Bone marrow (tissue), 2 donors: ENCODE data around the gene WDR7.

ENCODE experiments used
- DNase-seq, 2 donors: peaks; one replicate each; lab custom pipeline; 2025; lab: John Stamatoyannopoulos, UW

Gene WDR7

GRCh38 chr18:56890632-56891031, 239.5 kb downstream of the WDR7 start:
- DNase-seq, result no peak

DNA sequence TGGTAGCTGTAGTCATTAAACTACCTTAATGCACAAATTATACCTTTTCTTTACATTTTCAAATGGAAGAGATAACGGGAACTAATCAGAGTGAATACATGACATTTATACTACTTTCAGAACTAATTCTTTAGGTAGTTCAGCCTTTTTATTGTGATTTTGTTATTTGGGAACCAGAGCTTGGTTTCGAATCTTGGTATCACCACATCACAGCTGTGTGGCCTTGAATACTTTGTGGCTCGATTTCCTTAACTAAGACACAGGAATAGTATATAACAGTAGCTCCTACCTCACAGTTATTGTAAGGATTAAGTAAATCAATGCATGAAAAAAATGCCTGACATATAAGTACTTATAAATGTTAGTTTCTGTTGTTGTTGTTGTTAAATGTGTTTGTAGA, 240.0 kb downstream of the WDR7 start:
- no peak for DNase-seq

DNA sequence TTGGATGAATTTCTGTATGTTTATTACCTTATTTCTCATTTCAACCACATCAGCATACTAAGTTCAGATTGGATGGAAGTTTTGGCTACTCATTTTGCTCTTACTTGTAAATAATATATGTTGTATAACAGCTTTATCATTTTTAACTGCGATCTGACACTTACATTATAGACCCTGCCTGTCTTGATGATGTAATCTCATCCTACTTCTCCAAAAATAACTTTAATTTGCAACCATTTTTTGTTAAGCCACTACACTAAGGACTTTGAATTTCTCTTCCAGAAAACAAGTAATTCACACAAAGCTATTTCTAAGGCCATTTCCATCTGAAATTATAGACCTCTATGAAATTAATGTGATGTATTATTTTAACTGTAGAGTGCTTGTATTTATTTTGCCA, 240.7 kb downstream of the WDR7 start:
- DNase-seq, result no peak

DNA sequence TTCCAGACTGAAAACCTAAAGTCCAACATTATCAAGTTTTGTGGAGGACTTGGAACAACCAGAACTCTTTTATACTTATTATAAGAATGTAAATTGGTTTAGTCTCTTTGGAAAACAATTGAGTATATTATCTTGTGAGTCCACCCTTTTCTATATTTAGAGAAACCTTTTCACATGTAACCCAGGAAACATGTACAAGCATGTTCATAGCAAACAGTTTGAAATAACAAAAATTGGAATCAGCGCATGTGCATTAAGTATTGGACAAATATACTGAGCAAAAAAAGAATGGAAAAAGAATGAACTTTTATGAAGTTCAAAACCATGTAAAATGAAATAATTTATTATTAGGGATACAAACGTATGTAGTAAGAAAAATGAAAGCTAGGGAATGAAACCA, 246.0 kb downstream of the WDR7 start:
- DNase-seq, result no peak

- DNase-seq, result no peak
Measured at GRCh38 chr18:56899660-56900059, 248.5 kb downstream of the WDR7 start.

- DNase-seq, result no peak
Measured at GRCh38 chr18:56900195-56901094, 249.3 kb downstream of the WDR7 start.

- no peak for DNase-seq
Measured at GRCh38 chr18:56901919-56902318, 250.8 kb downstream of the WDR7 start.

- DNase-seq, result no peak
Measured at GRCh38 chr18:56902653-56903052, 251.5 kb downstream of the WDR7 start.

DNA sequence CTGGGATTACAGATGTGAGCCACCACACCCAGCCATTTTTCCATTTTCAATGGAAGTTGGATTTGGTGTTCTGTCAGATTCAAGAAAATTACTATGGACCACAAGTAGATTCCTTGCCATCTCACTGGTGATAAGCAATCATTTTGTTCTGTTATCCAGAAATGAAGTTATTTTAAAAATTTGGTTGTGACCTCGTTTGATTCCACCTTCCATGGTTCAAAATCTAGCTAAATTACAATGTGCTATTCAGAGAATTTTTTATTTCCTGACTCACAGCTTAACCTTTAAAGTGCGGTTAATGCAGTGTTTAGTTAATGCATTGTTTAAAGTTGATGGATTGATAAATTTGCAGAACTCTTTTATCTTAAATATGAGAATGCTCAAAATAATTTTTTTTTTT, 252.5 kb downstream of the WDR7 start:
- no peak for DNase-seq

GRCh38 chr18:56907771-56908170, 256.6 kb downstream of the WDR7 start:
- DNase-seq, result no peak

DNA sequence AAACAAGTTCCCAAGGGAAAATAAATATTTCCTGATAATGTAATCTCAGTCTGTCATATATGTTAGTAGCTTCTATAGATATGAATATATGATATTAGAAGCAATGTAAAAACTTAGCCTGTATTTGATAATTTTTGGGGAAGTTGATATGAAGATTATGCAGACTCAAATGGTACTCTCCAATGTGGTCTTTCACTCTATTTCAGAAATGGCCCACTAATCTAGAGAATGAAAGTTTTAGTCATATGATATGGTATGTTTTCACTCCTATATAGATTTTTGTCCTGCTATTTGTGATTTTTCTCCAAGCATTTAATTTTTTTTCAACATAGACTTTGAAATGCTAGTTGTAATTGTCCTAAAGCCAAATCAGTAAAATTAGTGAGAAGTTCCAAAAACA, 259.1 kb downstream of the WDR7 start:
- DNase-seq, result no peak

- no peak for DNase-seq
Measured at GRCh38 chr18:56910967-56911366, 259.8 kb downstream of the WDR7 start.

- DNase-seq, result no peak
Measured at GRCh38 chr18:56913941-56914340, 262.8 kb downstream of the WDR7 start.

DNA sequence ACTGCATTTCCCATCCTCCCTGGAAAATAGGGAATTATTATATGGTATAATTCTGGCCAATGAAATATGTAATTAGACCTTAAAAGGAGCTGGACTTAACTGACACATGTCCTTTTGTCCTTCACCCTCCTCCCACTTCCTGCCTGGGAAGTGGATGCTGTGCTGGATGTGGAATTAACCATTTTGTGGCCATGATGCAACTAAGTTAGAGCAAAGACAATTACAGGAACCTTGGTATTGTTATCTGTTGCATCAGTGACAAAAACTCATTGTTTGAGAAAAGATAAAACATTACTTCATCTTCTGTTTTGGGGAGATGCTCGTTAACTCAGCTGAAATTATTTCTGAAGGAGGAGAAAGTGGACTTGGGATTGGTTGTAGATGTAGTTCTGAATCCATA, 268.0 kb downstream of the WDR7 start:
- DNase-seq, result no peak

DNA sequence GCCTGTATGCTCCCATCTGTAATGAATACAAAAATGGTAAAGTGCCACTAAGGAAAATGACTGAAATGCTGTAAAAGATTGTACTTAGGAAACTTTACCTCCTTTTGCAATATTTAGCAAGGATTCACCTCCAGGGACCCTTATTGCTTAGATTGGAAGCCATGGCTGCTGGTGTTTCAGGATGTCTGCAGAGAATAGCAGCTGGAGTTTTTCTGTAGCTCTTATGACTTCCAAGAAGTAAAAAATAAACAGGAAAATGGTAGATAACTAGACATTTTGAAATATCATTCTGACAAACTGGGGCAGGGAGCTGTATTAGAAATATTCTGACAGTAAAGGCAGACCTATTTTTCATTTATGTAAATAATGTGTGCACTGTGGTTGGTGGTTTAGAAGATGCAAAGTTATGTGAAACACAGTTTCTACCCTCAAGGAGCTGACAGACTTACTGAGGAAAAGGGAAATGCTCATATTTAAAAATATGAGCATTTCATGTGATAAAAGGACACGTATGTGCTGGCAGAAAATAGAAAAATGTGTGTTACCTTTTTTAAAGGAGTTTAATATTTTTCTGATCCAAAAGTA, 270.8 kb downstream of the WDR7 start:
- DNase-seq, result no peak

- no peak for DNase-seq
Measured at GRCh38 chr18:56926734-56927133, 275.6 kb downstream of the WDR7 start.

- no peak for DNase-seq
Measured at GRCh38 chr18:56927786-56928185, 276.6 kb downstream of the WDR7 start.

- no peak for DNase-seq
Measured at GRCh38 chr18:56929886-56930285, 278.7 kb downstream of the WDR7 start.

- DNase-seq, result no peak
Measured at GRCh38 chr18:56933472-56933871, 282.3 kb downstream of the WDR7 start.

DNA sequence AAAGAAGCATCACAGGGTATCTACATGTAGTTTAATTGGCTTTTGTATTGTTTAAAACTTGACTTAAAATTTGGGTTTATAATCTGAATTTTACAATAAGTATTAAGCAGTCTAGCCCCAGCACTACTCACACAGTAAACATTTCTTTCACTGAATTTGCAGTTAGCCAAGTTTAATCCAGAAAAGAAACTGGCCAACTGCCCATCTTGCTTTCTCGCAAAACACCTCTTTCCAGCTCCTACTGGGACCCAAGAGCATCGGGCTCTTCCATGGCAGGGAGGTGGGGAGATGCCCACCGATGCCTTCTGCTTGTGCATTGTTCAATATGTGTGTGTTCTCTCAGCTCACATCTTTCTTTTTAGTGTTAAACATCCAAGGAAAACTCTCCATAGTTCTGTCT, 283.0 kb downstream of the WDR7 start:
- DNase-seq, result no peak

- DNase-seq, result no peak
Measured at GRCh38 chr18:56934906-56935305, 283.7 kb downstream of the WDR7 start.

DNA sequence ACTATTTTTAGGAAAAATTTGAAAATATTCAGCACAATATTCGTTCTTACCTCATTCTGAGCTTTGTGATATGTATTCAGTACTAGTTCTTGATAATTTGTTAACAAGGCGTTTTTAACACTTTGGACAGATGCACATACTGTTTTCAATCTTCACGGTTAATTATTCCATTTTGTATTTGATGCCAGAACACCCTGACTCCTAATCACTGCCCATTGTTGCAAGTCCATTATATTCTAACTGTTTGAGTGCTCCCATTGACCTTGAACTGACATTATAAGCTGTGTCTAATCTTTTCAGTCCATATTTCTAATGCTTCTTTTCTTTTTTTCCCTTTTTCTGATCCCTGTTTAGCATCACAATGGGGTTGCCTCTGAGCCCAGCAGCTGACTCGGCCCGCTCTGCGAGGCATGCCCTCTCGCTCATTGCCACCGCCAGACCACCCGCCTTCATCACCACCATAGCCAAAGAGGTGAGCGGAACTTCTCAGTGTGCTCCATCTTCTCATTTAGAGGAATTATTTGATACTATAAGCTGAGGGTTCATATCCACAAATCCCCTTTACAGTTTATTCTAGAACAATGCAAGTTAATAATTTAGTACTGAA, 284.4 kb downstream of the WDR7 start:
- no peak for DNase-seq

DNA sequence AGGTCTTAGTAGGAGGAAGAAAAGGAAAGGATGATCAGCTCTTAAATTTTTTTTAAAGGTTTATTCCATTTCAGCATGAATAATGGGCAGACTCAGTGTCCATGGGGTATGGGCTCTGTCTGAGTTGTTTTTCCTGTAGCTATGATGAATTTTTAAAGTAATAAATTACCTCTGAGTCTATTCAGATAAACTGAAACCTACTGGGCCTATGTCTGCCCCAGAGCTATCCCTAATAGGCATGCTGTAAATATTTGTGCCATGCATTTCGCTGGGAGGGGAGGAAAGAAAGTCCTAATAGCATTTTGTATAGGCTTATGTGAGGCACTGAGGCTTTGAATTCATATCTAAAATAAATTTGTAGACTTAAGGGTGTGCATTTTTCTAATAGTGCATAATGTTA, 285.3 kb downstream of the WDR7 start:
- no peak for DNase-seq
